ENCODE measurements around the gene IGSF21. TPM values are rescaled to one million over a fixed set of nuclear protein-coding genes. Genes with fewer than 3 reads are reported as not detected.

IGSF21 gene
- total RNA-seq, 1 experiment from 2014 or later: 5.2 TPM

- no peak overlapping the region for H2BK120ac ChIP-seq (ENCODE audit: low read depth, low read length, poor library complexity, severe bottlenecking)
- no peak overlapping the region for H3K56ac ChIP-seq (ENCODE audit: insufficient read length, low read depth, low read length)
- H3K4me1 ChIP-seq (ENCODE audit: insufficient read depth, low read length): peaks cover 4% of the 10 kb centered on the region; the same call in 1 of the 2 replicates
- no peak overlapping the region for H3K14ac ChIP-seq (ENCODE audit: insufficient read depth, low read length)
- no peaks in the 10 kb centered on the region for H3K27me3 ChIP-seq (ENCODE audit: insufficient read depth, low read length)
- H2AK5ac ChIP-seq (ENCODE audit: insufficient read length, low read length): no peak overlapping the region
- H3K4me2 ChIP-seq (ENCODE audit: insufficient read depth, insufficient read length, low read length): no peak overlapping the region
- no peak overlapping the region for H2AFZ ChIP-seq (ENCODE audit: low read length)
- H3K23me2 ChIP-seq (ENCODE audit: insufficient read length, low read depth, low read length, poor library complexity, severe bottlenecking): no peaks in the 10 kb centered on the region
- no peaks in the 10 kb centered on the region; a peak in 3 of 7 replicates for H3K36me3 Mint-ChIP-seq (ENCODE audit: insufficient read depth in 1 of 3, low read depth in 3 of 3)
- H3K4me3 Mint-ChIP-seq: no peak overlapping the region
- H3K79me1 ChIP-seq (ENCODE audit: insufficient read depth, low read depth, low read length, poor library complexity, severe bottlenecking): no peaks in the 10 kb centered on the region
- no peak overlapping the region for H3K27ac ChIP-seq (ENCODE audit: insufficient read length, low read depth, low read length)
- H3T11ph ChIP-seq (ENCODE audit: low read length): no peak overlapping the region
- no CpG with 5 or more reads among the region's 4 CpGs for WGBS (ENCODE audit: extremely low coverage, insufficient read length, low lambda C conversion rate)
- H3K9ac ChIP-seq (ENCODE audit: extremely low read depth, insufficient read length, low read length): no peak overlapping the region
- no peak for DNase-seq
- no peak overlapping the region for H3K23ac ChIP-seq (ENCODE audit: insufficient read length, low read depth, low read length)
- peak overlapping the region in 2 of 3 experiments; percentile 38 to 69; a peak in 3 of 7 replicates for H3K27ac Mint-ChIP-seq
- H2BK15ac ChIP-seq (ENCODE audit: low read depth, low read length): no peak overlapping the region
- no peaks in the 10 kb centered on the region for H3K9me3 ChIP-seq (ENCODE audit: control insufficient read depth, low read depth, low read length)
- H4K5ac ChIP-seq (ENCODE audit: insufficient read length, low read depth, low read length): no peak overlapping the region
- H4K91ac ChIP-seq (ENCODE audit: insufficient read length, low read depth, low read length): no peak overlapping the region
- peaks cover 1% of the 10 kb centered on the region; the same call in 1 of the 2 replicates for H3K27me3 Mint-ChIP-seq (ENCODE audit: low read depth)
- TF ChIP-seq, protein P1, sequence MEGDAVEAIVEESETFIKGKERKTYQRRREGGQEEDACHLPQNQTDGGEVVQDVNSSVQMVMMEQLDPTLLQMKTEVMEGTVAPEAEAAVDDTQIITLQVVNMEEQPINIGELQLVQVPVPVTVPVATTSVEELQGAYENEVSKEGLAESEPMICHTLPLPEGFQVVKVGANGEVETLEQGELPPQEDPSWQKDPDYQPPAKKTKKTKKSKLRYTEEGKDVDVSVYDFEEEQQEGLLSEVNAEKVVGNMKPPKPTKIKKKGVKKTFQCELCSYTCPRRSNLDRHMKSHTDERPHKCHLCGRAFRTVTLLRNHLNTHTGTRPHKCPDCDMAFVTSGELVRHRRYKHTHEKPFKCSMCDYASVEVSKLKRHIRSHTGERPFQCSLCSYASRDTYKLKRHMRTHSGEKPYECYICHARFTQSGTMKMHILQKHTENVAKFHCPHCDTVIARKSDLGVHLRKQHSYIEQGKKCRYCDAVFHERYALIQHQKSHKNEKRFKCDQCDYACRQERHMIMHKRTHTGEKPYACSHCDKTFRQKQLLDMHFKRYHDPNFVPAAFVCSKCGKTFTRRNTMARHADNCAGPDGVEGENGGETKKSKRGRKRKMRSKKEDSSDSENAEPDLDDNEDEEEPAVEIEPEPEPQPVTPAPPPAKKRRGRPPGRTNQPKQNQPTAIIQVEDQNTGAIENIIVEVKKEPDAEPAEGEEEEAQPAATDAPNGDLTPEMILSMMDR (conservative IDR thresholded peaks at IDR 0.05): no peak
- no peak overlapping the region for H2BK20ac ChIP-seq (ENCODE audit: low read depth, low read length, poor library complexity, severe bottlenecking)
- H3K4ac ChIP-seq (ENCODE audit: low read depth, low read length): no peak overlapping the region
- H2BK12ac ChIP-seq (ENCODE audit: insufficient read length, low read depth, low read length): no peak overlapping the region
- no peak overlapping the region for H3K18ac ChIP-seq (ENCODE audit: insufficient read length, low read depth, low read length)
- H4K8ac ChIP-seq (replicated peaks; ENCODE audit: insufficient read length, low read depth, low read length): no peak overlapping the region
- no peaks in the 10 kb centered on the region for H3K9me3 Mint-ChIP-seq
- H2BK5ac ChIP-seq (ENCODE audit: insufficient read length, low read length): no peak overlapping the region
- H3K4me1 Mint-ChIP-seq: peaks cover 34 to 39% of the 10 kb centered on the region in 2 experiments
- no peaks in the 10 kb centered on the region for H4K20me1 ChIP-seq (ENCODE audit: control insufficient read depth, insufficient read depth, insufficient read length)
- H3K79me2 ChIP-seq (ENCODE audit: insufficient read depth, low read length): peaks cover 3% of the 10 kb centered on the region; the same call in 1 of the 2 replicates
Measured at GRCh38 chr1:18128298-18128697, 20.7 kb downstream of the IGSF21 start.

Measured in H9 (cell line).